Hepatocyte (in vitro differentiated cells): ENCODE data around the gene ZNF48. TPM values are rescaled to one million over a fixed set of nuclear protein-coding genes. Genes with fewer than 3 reads are reported as not detected.

ENCODE experiments used
- DNase-seq: peaks from one replicate; pipeline ENCODE4 v3.0.0-alpha.2; 2016; ENCODE audit warnings: low spot score
- H2AFZ ChIP-seq: fragments of 200-600 bp; sonication (generic); 2 replicates; pipeline ENCODE4 v1.6.0; 2016; ENCODE audit warnings: antibody characterized with exemption, mild to moderate bottlenecking
- H3K27ac ChIP-seq: fragments of 200-600 bp; sonication (generic); 2 replicates; pipeline ENCODE4 v1.5.1; 2016; ENCODE audit warnings: mild to moderate bottlenecking
- H3K27me3 ChIP-seq: fragments of 200-600 bp; sonication (generic); 2 replicates; pipeline ENCODE4 v1.6.1; 2016
- H3K36me3 ChIP-seq: fragments of 200-600 bp; sonication (generic); replicated peaks from 2 replicates; pipeline ENCODE4 v1.5.1; 2016; ENCODE audit warnings: low read depth; ENCODE audit not compliant: insufficient read depth
- H3K4me1 ChIP-seq: fragments of 200-600 bp; sonication (generic); 2 replicates; pipeline ENCODE4 v1.5.1; 2016; ENCODE audit warnings: mild to moderate bottlenecking, moderate library complexity; ENCODE audit not compliant: insufficient read depth
- H3K4me2 ChIP-seq: fragments of 200-600 bp; sonication (generic); 2 replicates; pipeline ENCODE4 v1.6.0; 2016
- H3K4me3 ChIP-seq: fragments of 200-600 bp; sonication (generic); 2 replicates; pipeline ENCODE4 v1.5.1; 2016; ENCODE audit warnings: mild to moderate bottlenecking
- H3K79me2 ChIP-seq: fragments of 200-600 bp; sonication (generic); 2 replicates; pipeline ENCODE4 v1.6.0; 2017; ENCODE audit warnings: mild to moderate bottlenecking
- H3K9me2 ChIP-seq: fragments of 200-600 bp; sonication (generic); replicated peaks from 2 replicates; pipeline ENCODE4 v1.6.0; 2017; ENCODE audit warnings: mild to moderate bottlenecking; ENCODE audit not compliant: insufficient read depth
- H3K9me3 ChIP-seq: fragments of 200-600 bp; sonication (generic); 2 replicates; pipeline ENCODE4 v1.5.1; 2016; ENCODE audit warnings: low read depth, mild to moderate bottlenecking
- H4K20me1 ChIP-seq: fragments of 200-600 bp; sonication (generic); 2 replicates; pipeline ENCODE4 v1.6.0; 2016; ENCODE audit warnings: mild to moderate bottlenecking; ENCODE audit not compliant: insufficient read depth, poor library complexity, severe bottlenecking
- CTCF ChIP-seq: fragments of 200-600 bp; sonication (generic); IDR thresholded peaks from 2 replicates; pipeline ENCODE4 v1.5.1; 2016; ENCODE audit warnings: antibody characterized with exemption, mild to moderate bottlenecking; ENCODE audit not compliant: poor library complexity
- EZH2 ChIP-seq: fragments of 200-600 bp; sonication (generic); IDR thresholded peaks from 2 replicates; pipeline ENCODE4 v1.6.1; 2016; ENCODE audit warnings: antibody characterized with exemption, mild to moderate bottlenecking, borderline replicate concordance
- EZH2phosphoT487 ChIP-seq: fragments of 200-600 bp; sonication (generic); IDR thresholded peaks from one replicate; pipeline ENCODE4 v1.6.1; 2018; ENCODE audit warnings: antibody characterized with exemption, mild to moderate bottlenecking, low read depth, moderate library complexity; ENCODE audit not compliant: unreplicated experiment, severe bottlenecking
- WGBS: methylation state at CpG from one replicate; pipeline ENCODE4 v1.1.6; 2016; ENCODE audit warnings: low lambda C conversion rate; ENCODE audit errors: missing lambda C conversion rate; 5-methylcytosine and 5-hydroxymethylcytosine counted together
- polyA plus RNA-seq: library from polyadenylated mRNA; unstranded; fragments of >200 nt; fragmentation: Nextera tagmentation; extraction: Ambion mirVana; gene quantifications from 2 replicates; pipeline ENCODE4 v1.2.1, GENCODE V29; 2016
- total RNA-seq: library from RNA; depleted of rRNA; stranded (reverse); fragments of >200 nt; gene quantifications from 2 replicates; pipeline ENCODE4 v1.2.3, GENCODE V29; 2014

The ZNF48 gene
- total and polyA plus RNA-seq, 2 experiments from 2014 or later = 6.1 to 7.7 TPM

- H3K36me3 ChIP-seq = no peaks in the 10 kb centered on the region
Observed at GRCh38 chr16:30356401-30357084, 38.7 kb upstream of the ZNF48 start.

GRCh38 chr16:30357085-30357714 is 38.0 kb upstream of the ZNF48 start:
- TF ChIP-seq EZH2 = no peak
- TF ChIP-seq CTCF = no peak
- TF ChIP-seq EZH2phosphoT487 = no peak
- Histone ChIP-seq H2AFZ (no peak overlapping the region), H3K4me2 (no peak overlapping the region), H3K27ac (peak overlapping the region; percentile 23), H3K9me2 (no peaks in the 10 kb centered on the region), H4K20me1 (no peaks in the 10 kb centered on the region), H3K4me3 (no peak overlapping the region), H3K4me1 (peaks cover 13% of the 10 kb centered on the region), H3K9me3 (no peaks in the 10 kb centered on the region), H3K79me2 (peaks cover 40% of the 10 kb centered on the region), H3K27me3 (no peaks in the 10 kb centered on the region), H3K36me3 (no peaks in the 10 kb centered on the region)
- peak; percentile 6 for DNase-seq
- 82% methylated on average over 5 of the region's 5 CpGs for WGBS

More at GRCh38 chr16:30356401-30357084, 38.7 kb upstream of the ZNF48 start:
- peaks cover 34% of the 10 kb centered on the region for H3K79me2 ChIP-seq
- 96% methylated on average over 12 of the region's 12 CpGs for WGBS
- no peak overlapping the region for H3K4me3 ChIP-seq
- no peaks in the 10 kb centered on the region for H3K27me3 ChIP-seq
- peak overlapping the region; percentile 97 for H3K27ac ChIP-seq
- no peaks in the 10 kb centered on the region for H3K9me2 ChIP-seq
- peak overlapping the region; percentile 82 for H3K4me2 ChIP-seq
- no peaks in the 10 kb centered on the region for H4K20me1 ChIP-seq
- no peaks in the 10 kb centered on the region for H3K9me3 ChIP-seq
- TF ChIP-seq EZH2 = no peak
- no peak for TF ChIP-seq CTCF
- no peak for TF ChIP-seq EZH2phosphoT487
- H2AFZ ChIP-seq = no peak overlapping the region
- no peak for DNase-seq
- H3K4me1 ChIP-seq = peaks cover 13% of the 10 kb centered on the region

GRCh38 chr16:30357715-30358576 is 37.3 kb upstream of the ZNF48 start:
- H3K27ac ChIP-seq = no peak overlapping the region
- H3K79me2 ChIP-seq = peaks cover 44% of the 10 kb centered on the region
- H3K4me2 ChIP-seq = no peak overlapping the region
- no peaks in the 10 kb centered on the region for H3K9me3 ChIP-seq
- H3K4me1 ChIP-seq = peaks cover 13% of the 10 kb centered on the region
- no peak for DNase-seq
- peaks cover under 1% of the 10 kb centered on the region for H4K20me1 ChIP-seq
- no peak overlapping the region for H3K4me3 ChIP-seq
- no peaks in the 10 kb centered on the region for H3K36me3 ChIP-seq
- H3K27me3 ChIP-seq = no peaks in the 10 kb centered on the region
- no peaks in the 10 kb centered on the region for H3K9me2 ChIP-seq
- H2AFZ ChIP-seq = no peak overlapping the region
- TF ChIP-seq EZH2 (no peak), CTCF (no peak), EZH2phosphoT487 (no peak)
- 93% methylated on average over 27 of the region's 37 CpGs for WGBS
